NB4 (cell line): ENCODE measurements around the gene FILIP1L.

Experiments
- CTCF ChIP-seq: IDR thresholded peaks from one replicate; pipeline ENCODE4 v1.5.1; 2012; ENCODE audit warnings: low read depth, low read length
- MAX ChIP-seq: IDR thresholded peaks from 2 replicates; pipeline ENCODE4 v1.6.1; 2011; ENCODE audit warnings: low read depth, low read length
- MYC ChIP-seq: IDR thresholded peaks from 2 replicates; pipeline ENCODE4 v1.6.1; 2011; ENCODE audit warnings: low read depth, low read length
- POLR2A ChIP-seq: IDR thresholded peaks from 2 replicates; pipeline ENCODE4 v1.6.1; 2011; ENCODE audit warnings: mild to moderate bottlenecking; ENCODE audit not compliant: insufficient read length; ENCODE audit errors: extremely low read depth

DNA sequence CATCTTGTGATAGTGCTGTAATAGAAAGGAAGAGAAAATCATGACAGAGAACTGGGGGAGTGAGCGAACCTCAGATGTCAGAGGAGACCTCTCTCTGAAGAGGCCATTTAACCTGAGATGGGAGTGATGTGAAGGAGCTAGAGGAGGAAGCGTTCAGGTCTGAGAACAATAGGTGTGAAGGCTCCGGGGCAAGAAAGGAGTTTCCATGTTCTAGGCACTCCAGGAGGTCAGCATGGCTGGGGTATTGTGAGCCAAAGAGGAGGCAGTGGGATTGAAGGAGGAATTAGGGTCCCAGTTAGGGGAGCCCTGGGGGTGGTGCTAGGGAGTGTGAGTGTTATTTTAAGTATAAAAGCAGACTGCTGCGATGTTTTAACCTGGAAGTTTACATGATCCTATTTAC is 8.8 kb upstream of the FILIP1L start:
- TF ChIP-seq CTCF = no peak
- TF ChIP-seq POLR2A = no peak
- TF ChIP-seq MAX = no peak
- TF ChIP-seq MYC = no peak
